HL-60 (cell line): ENCODE data around the gene ENPP1.
"Not testable (repeated sequence)": the region's sequence is repeated elsewhere in the genome, so short reads cannot be mapped to it uniquely, and the experiment has no call there.

Experiments
- DNase-seq, 2 experiments: peaks; one replicate each; pipeline ENCODE4 v3.0.0-alpha.2; 2010 to 2020; ENCODE audit warnings: low read depth in 1 of 2, low spot score in 1 of 2
- H3K27ac ChIP-seq: fragments of 250-450 bp; sonication (Bioruptor Pico); replicated peaks from 2 replicates; pipeline ENCODE4 v1.5.1; 2020; ENCODE audit warnings: mild to moderate bottlenecking, moderate library complexity
- H3K27me3 ChIP-seq: fragments of 250-450 bp; sonication (Bioruptor Pico); 2 replicates; pipeline ENCODE4 v1.5.1; 2021; ENCODE audit warnings: mild to moderate bottlenecking, moderate library complexity; ENCODE audit not compliant: insufficient read depth, poor library complexity, severe bottlenecking
- H3K4me3 ChIP-seq: replicated peaks from 2 replicates; pipeline ENCODE4 v1.5.1; 2011; ENCODE audit warnings: mild to moderate bottlenecking, control low read depth, low read length; ENCODE audit not compliant: insufficient read depth
- GABPA ChIP-seq: IDR thresholded peaks from 2 replicates; pipeline ENCODE4 v1.6.1; 2012; ENCODE audit warnings: low read depth
- POLR2AphosphoS5 ChIP-seq: IDR thresholded peaks from 2 replicates; pipeline ENCODE4 v1.6.1; 2012; ENCODE audit warnings: low read depth
- REST ChIP-seq: IDR thresholded peaks from 2 replicates; pipeline ENCODE4 v1.6.1; 2012; ENCODE audit warnings: low read depth; ENCODE audit not compliant: insufficient replicate concordance
- SPI1 ChIP-seq: IDR thresholded peaks from 2 replicates; pipeline ENCODE4 v1.6.1; 2012; ENCODE audit warnings: low read depth, mild to moderate bottlenecking, borderline replicate concordance
- TF ChIP-seq, protein P1 (sequence below): IDR thresholded peaks from one replicate; pipeline ENCODE4 v1.5.1; 2011; ENCODE audit warnings: low read length, control low read depth, inconsistent platforms; ENCODE audit not compliant: insufficient read depth

The ENPP1 gene

GRCh38 chr6:131858765-131859415 lies 51.1 kb downstream of the ENPP1 start:
- DNase-seq = no peak
- TF ChIP-seq, protein P1, sequence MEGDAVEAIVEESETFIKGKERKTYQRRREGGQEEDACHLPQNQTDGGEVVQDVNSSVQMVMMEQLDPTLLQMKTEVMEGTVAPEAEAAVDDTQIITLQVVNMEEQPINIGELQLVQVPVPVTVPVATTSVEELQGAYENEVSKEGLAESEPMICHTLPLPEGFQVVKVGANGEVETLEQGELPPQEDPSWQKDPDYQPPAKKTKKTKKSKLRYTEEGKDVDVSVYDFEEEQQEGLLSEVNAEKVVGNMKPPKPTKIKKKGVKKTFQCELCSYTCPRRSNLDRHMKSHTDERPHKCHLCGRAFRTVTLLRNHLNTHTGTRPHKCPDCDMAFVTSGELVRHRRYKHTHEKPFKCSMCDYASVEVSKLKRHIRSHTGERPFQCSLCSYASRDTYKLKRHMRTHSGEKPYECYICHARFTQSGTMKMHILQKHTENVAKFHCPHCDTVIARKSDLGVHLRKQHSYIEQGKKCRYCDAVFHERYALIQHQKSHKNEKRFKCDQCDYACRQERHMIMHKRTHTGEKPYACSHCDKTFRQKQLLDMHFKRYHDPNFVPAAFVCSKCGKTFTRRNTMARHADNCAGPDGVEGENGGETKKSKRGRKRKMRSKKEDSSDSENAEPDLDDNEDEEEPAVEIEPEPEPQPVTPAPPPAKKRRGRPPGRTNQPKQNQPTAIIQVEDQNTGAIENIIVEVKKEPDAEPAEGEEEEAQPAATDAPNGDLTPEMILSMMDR = no peak
- TF ChIP-seq POLR2AphosphoS5 (no peak), REST (no peak), SPI1 (no peak), GABPA (no peak)
- H3K4me3 ChIP-seq = no peak overlapping the region
- no peak overlapping the region for H3K27ac ChIP-seq
- H3K27me3 ChIP-seq = no peaks in the 10 kb centered on the region

GRCh38 chr6:131859658-131860057 lies 51.8 kb downstream of the ENPP1 start:
- not testable (repeated sequence) for H3K27ac ChIP-seq, DNase-seq

DNA sequence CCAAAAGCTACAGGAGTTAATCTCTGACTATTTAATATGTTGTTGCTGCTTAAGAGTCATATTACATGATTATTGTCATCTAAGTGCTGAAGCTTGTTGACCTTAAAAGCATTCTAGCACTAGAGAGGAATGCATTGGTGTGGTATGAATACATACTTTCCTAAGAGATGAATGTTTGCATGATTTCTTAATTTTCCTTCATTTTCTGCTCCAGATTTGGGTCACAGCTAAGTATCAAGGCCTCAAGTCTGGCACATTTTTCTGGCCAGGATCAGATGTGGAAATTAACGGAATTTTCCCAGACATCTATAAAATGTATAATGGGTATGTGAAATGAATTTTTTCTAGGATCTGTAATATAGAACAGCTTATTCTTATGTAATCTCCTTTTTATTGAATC lies 53.6 kb downstream of the ENPP1 start:
- DNase-seq = no peak
- Histone ChIP-seq H3K27ac (no peak overlapping the region), H3K27me3 (no peaks in the 10 kb centered on the region), H3K4me3 (no peak overlapping the region)
- TF ChIP-seq POLR2AphosphoS5 = no peak
- TF ChIP-seq REST = no peak
- no peak for TF ChIP-seq GABPA
- TF ChIP-seq, protein P1 = no peak
- TF ChIP-seq SPI1 = no peak

More at GRCh38 chr6:131859658-131860057, 51.8 kb downstream of the ENPP1 start:
- H3K27me3 ChIP-seq, H3K4me3 ChIP-seq: not testable (repeated sequence)

DNA sequence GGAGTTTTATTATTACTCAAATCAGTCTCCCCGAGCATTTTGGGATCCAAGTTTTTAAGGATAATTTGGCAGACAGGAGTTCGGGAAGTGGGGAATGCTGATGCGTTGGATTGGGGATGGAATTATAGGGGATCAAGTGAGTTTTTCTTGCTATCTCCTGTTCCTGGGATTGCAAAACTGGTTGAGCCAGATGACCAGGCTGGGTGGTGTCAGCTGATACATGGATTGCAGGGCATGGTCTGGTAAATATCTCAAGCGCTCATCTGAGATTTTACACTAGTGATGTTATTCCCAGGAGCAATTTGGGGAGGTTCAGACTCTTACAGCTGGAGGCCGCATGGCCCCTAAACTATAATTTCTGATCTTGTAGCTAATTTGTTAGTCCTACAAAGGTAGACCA lies 54.7 kb downstream of the ENPP1 start:
- no peak for DNase-seq
- H3K27me3 ChIP-seq = no peaks in the 10 kb centered on the region
- no peak overlapping the region for H3K4me3 ChIP-seq
- no peak overlapping the region for H3K27ac ChIP-seq
- TF ChIP-seq SPI1 (no peak), POLR2AphosphoS5 (no peak)

DNA sequence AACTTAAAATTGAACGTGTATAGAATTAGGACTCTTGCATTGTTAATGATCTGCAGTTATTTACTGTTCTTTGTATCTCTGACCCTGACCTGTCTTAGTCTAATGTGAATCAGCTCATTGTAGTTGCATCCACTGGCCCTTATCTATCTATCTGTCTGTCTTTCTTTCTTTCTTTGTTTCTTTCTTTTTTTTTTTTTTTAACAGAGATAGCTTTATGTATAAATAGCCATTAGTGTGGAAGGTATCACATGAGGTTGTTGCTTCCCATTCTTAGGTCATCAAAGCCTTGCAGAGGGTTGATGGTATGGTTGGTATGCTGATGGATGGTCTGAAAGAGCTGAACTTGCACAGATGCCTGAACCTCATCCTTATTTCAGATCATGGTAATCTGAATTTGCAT lies 59.9 kb downstream of the ENPP1 start:
- no peak for DNase-seq
- Histone ChIP-seq H3K4me3 (no peak overlapping the region), H3K27ac (no peak overlapping the region), H3K27me3 (no peaks in the 10 kb centered on the region)
- TF ChIP-seq POLR2AphosphoS5 = no peak
- TF ChIP-seq, protein P1 = no peak
- TF ChIP-seq REST = no peak
